Liver (tissue), 3 donors: Measurements from ENCODE around the gene CNFN.

Experiments
- CTCF ChIP-seq: fragments of 150-350 bp; IDR thresholded peaks from 2 replicates; pipeline ENCODE4 v1.5.1; 2017; ENCODE audit warnings: improper control_type of control experiment, low read depth, low read length; ENCODE audit not compliant: missing input control
- EGR1 ChIP-seq, 2 donors: IDR thresholded peaks; 2 replicates each; pipeline ENCODE4 v1.6.1; 2016 to 2018; ENCODE audit warnings: antibody characterized with exemption in 2 of 2, low read depth in 2 of 2
- FOXA1 ChIP-seq: IDR thresholded peaks from 2 replicates; pipeline ENCODE4 v1.6.1; 2016; ENCODE audit warnings: antibody characterized with exemption
- GABPA ChIP-seq, 2 donors: IDR thresholded peaks in 1 of 2; conservative IDR thresholded peaks in 1 of 2; 2 replicates each; pipeline ENCODE4 v1.6.1; 2016; ENCODE audit warnings: antibody characterized with exemption in 2 of 2, mild to moderate bottlenecking in 1 of 2, moderate library complexity in 1 of 2
- JUND ChIP-seq, 2 donors: IDR thresholded peaks; 2 replicates each; pipeline ENCODE4 v1.6.1; 2016; ENCODE audit warnings: antibody characterized with exemption in 2 of 2
- MAX ChIP-seq: IDR thresholded peaks from 2 replicates; pipeline ENCODE4 v1.6.1; 2016; ENCODE audit warnings: antibody characterized with exemption
- RAD21 ChIP-seq, 2 donors: IDR thresholded peaks; 2 replicates each; pipeline ENCODE4 v1.6.1; 2016; ENCODE audit warnings: antibody characterized with exemption in 2 of 2, mild to moderate bottlenecking in 2 of 2
- RXRA ChIP-seq, 2 donors: IDR thresholded peaks; 2 replicates each; pipeline ENCODE4 v1.6.1; 2017 to 2018; ENCODE audit warnings: antibody characterized with exemption in 2 of 2, mild to moderate bottlenecking in 1 of 2
- SP1 ChIP-seq: IDR thresholded peaks from 2 replicates; pipeline ENCODE4 v1.6.1; 2018; ENCODE audit warnings: antibody characterized with exemption, mild to moderate bottlenecking
- TAF1 ChIP-seq: conservative IDR thresholded peaks from 2 replicates; pipeline ENCODE4 v1.6.1; 2016; ENCODE audit warnings: antibody characterized with exemption, mild to moderate bottlenecking
- YY1 ChIP-seq: IDR thresholded peaks from 2 replicates; pipeline ENCODE4 v1.6.1; 2016; ENCODE audit warnings: antibody characterized with exemption, mild to moderate bottlenecking
- TF ChIP-seq, protein P1 (sequence below): IDR thresholded peaks from 2 replicates; pipeline ENCODE4 v1.6.1; 2016; ENCODE audit warnings: antibody characterized with exemption
- TF ChIP-seq, protein P2 (sequence below): IDR thresholded peaks from 2 replicates; pipeline ENCODE4 v1.6.1; 2016; ENCODE audit warnings: antibody characterized with exemption, mild to moderate bottlenecking
- TF ChIP-seq, protein P3 (sequence below): IDR thresholded peaks from 2 replicates; pipeline ENCODE4 v1.6.1; 2016; ENCODE audit warnings: antibody characterized with exemption
- donor health status: healthy.
- donor health status: healthy.

- TF ChIP-seq CTCF = no peak
- TF ChIP-seq, protein P1, sequence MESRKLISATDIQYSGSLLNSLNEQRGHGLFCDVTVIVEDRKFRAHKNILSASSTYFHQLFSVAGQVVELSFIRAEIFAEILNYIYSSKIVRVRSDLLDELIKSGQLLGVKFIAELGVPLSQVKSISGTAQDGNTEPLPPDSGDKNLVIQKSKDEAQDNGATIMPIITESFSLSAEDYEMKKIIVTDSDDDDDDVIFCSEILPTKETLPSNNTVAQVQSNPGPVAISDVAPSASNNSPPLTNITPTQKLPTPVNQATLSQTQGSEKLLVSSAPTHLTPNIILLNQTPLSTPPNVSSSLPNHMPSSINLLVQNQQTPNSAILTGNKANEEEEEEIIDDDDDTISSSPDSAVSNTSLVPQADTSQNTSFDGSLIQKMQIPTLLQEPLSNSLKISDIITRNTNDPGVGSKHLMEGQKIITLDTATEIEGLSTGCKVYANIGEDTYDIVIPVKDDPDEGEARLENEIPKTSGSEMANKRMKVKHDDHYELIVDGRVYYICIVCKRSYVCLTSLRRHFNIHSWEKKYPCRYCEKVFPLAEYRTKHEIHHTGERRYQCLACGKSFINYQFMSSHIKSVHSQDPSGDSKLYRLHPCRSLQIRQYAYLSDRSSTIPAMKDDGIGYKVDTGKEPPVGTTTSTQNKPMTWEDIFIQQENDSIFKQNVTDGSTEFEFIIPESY = no peak
- no peak for TF ChIP-seq YY1
- no peak for TF ChIP-seq EGR1 (IDR thresholded peaks at IDR 0.05; ENCODE audit: low read depth in 2 of 2)
- no peak for TF ChIP-seq JUND (IDR thresholded peaks at IDR 0.05)
- TF ChIP-seq, protein P2, sequence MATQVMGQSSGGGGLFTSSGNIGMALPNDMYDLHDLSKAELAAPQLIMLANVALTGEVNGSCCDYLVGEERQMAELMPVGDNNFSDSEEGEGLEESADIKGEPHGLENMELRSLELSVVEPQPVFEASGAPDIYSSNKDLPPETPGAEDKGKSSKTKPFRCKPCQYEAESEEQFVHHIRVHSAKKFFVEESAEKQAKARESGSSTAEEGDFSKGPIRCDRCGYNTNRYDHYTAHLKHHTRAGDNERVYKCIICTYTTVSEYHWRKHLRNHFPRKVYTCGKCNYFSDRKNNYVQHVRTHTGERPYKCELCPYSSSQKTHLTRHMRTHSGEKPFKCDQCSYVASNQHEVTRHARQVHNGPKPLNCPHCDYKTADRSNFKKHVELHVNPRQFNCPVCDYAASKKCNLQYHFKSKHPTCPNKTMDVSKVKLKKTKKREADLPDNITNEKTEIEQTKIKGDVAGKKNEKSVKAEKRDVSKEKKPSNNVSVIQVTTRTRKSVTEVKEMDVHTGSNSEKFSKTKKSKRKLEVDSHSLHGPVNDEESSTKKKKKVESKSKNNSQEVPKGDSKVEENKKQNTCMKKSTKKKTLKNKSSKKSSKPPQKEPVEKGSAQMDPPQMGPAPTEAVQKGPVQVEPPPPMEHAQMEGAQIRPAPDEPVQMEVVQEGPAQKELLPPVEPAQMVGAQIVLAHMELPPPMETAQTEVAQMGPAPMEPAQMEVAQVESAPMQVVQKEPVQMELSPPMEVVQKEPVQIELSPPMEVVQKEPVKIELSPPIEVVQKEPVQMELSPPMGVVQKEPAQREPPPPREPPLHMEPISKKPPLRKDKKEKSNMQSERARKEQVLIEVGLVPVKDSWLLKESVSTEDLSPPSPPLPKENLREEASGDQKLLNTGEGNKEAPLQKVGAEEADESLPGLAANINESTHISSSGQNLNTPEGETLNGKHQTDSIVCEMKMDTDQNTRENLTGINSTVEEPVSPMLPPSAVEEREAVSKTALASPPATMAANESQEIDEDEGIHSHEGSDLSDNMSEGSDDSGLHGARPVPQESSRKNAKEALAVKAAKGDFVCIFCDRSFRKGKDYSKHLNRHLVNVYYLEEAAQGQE = no peak
- TF ChIP-seq FOXA1 = no peak
- no peak for TF ChIP-seq GABPA (IDR thresholded peaks at IDR 0.05 in 1 of 2, conservative IDR thresholded peaks at IDR 0.05 in 1 of 2)
- TF ChIP-seq RXRA (IDR thresholded peaks at IDR 0.05) = no peak
- TF ChIP-seq RAD21 (IDR thresholded peaks at IDR 0.05) = no peak
- no peak for TF ChIP-seq SP1
- TF ChIP-seq, protein P3, sequence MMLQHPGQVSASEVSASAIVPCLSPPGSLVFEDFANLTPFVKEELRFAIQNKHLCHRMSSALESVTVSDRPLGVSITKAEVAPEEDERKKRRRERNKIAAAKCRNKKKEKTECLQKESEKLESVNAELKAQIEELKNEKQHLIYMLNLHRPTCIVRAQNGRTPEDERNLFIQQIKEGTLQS = no peak
- no peak for TF ChIP-seq TAF1
- TF ChIP-seq MAX = no peak
Measured at GRCh38 chr19:42361545-42361910, 28.6 kb downstream of the CNFN start.
